Small intestine (tissue), 16 donors: ENCODE measurements around the gene OGFOD1. TPM values are rescaled to one million over a fixed set of nuclear protein-coding genes. Genes with fewer than 3 reads are reported as not detected.

Experiments used
- DNase-seq, 2 donors: peaks; one replicate each; pipeline versions ENCODE4 v3.0.0 to v3.0.0-alpha.2; 2013
- FAIRE-seq: peaks from 2 replicates; lab custom pipeline; 2012; peaks lifted over from hg19 to GRCh38; lab: Jason Lieb, UNC
- H3K27ac ChIP-seq, 3 donors: one replicate each; pipeline ENCODE4 v1.5.1; 2013; ENCODE audit warnings: low read length in 2 of 3, mild to moderate bottlenecking in 2 of 3, control low read depth in 1 of 3, inconsistent platforms in 1 of 3, low read depth in 1 of 3, moderate library complexity in 1 of 3
- H3K27me3 ChIP-seq, 3 donors: one replicate each; pipeline ENCODE4 v1.6.1; 2013; ENCODE audit warnings: low read length in 3 of 3, inconsistent platforms in 1 of 3; ENCODE audit not compliant: control insufficient read depth in 3 of 3, insufficient read depth in 3 of 3
- H3K36me3 ChIP-seq, 3 donors: one replicate each; pipeline ENCODE4 v1.6.1; 2013; ENCODE audit warnings: low read length in 3 of 3, inconsistent platforms in 1 of 3, low read depth in 1 of 3, mild to moderate bottlenecking in 1 of 3, moderate library complexity in 1 of 3; ENCODE audit not compliant: control insufficient read depth in 3 of 3, insufficient read depth in 2 of 3
- H3K4me1 ChIP-seq, 3 donors: one replicate each; pipeline ENCODE4 v1.6.1; 2013; ENCODE audit warnings: low read length in 2 of 3, inconsistent platforms in 1 of 3, low read depth in 1 of 3, mild to moderate bottlenecking in 1 of 3, moderate library complexity in 1 of 3; ENCODE audit not compliant: control insufficient read depth in 3 of 3, insufficient read depth in 2 of 3
- H3K4me3 ChIP-seq, 3 donors: one replicate each; pipeline ENCODE4 v1.5.1; 2013; ENCODE audit warnings: low read length in 3 of 3, control low read depth in 1 of 3, inconsistent platforms in 1 of 3, low read depth in 1 of 3, mild to moderate bottlenecking in 1 of 3, moderate library complexity in 1 of 3
- H3K9me3 ChIP-seq, 2 donors: one replicate each; pipeline ENCODE4 v1.6.1; 2013; ENCODE audit warnings: low read depth in 1 of 2, low read length in 1 of 2; ENCODE audit not compliant: control insufficient read depth in 2 of 2, insufficient read depth in 1 of 2
- WGBS, 3 donors: extraction: QIAGEN DNeasy Blood & Tissue Kit; methylation state at CpG; one replicate each; pipeline ENCODE4 v1.1.7; 2013; 5-methylcytosine and 5-hydroxymethylcytosine counted together
- long read RNA-seq, 10 donors: transcript quantifications; one replicate each; lab custom pipeline, GENCODE V29; 2026
- polyA plus RNA-seq, 4 donors: library from polyadenylated mRNA; stranded (reverse) in 3 of 4; unstranded in 1 of 4; fragments of 200-250 nt in 3 of 4; fragments of 120-200 nt in 1 of 4; gene quantifications; one replicate each; pipeline versions ENCODE4 v1.2.1 to v1.2.3, GENCODE V29; 2013
- donor health status: healthy with polysubstance abuse.
- donor health status: control.
- donor health status: control.
- donor health status: Bipolar disorder and iron deficiency.
- donor health status: healthy.

OGFOD1 gene
- 10 to 100 TPM in 2 of 4 donors, 1 to 10 TPM in 2; 5.9 to 30.2 (median 12.0) TPM for polyA plus RNA-seq
- long read RNA-seq, donor 1: 0 reads
- long read RNA-seq, donor 2, full-length matches to known transcripts: 3 of 3 reads
- long read RNA-seq, donor 2, partial matches to known transcripts: 0 of 3 reads
- long read RNA-seq, donor 2, other reads (novel, unspliced or antisense): 0 of 3 reads
- long read RNA-seq, donor 3, full-length matches to known transcripts: 4 of 4 reads
- long read RNA-seq, donor 3, partial matches to known transcripts: 0 of 4 reads
- long read RNA-seq, donor 3, other reads (novel, unspliced or antisense): 0 of 4 reads
- long read RNA-seq, donor 4: 0 reads
- long read RNA-seq, donor 5, full-length matches to known transcripts: 1 of 1 reads
- long read RNA-seq, donor 5, partial matches to known transcripts: 0 of 1 reads
- long read RNA-seq, donor 5, other reads (novel, unspliced or antisense): 0 of 1 reads
- long read RNA-seq, donor 6, full-length matches to known transcripts: 4 of 4 reads
- long read RNA-seq, donor 6, partial matches to known transcripts: 0 of 4 reads
- long read RNA-seq, donor 6, other reads (novel, unspliced or antisense): 0 of 4 reads
- long read RNA-seq, donor 7, full-length matches to known transcripts: 2 of 2 reads
- long read RNA-seq, donor 7, partial matches to known transcripts: 0 of 2 reads
- long read RNA-seq, donor 7, other reads (novel, unspliced or antisense): 0 of 2 reads
- long read RNA-seq, donor 8: 0 reads
- long read RNA-seq, donor 9: 0 reads
- long read RNA-seq, donor 10, full-length matches to known transcripts: 2 of 9 reads
- long read RNA-seq, donor 10, partial matches to known transcripts: 7 of 9 reads
- long read RNA-seq, donor 10, other reads (novel, unspliced or antisense): 0 of 9 reads

DNA sequence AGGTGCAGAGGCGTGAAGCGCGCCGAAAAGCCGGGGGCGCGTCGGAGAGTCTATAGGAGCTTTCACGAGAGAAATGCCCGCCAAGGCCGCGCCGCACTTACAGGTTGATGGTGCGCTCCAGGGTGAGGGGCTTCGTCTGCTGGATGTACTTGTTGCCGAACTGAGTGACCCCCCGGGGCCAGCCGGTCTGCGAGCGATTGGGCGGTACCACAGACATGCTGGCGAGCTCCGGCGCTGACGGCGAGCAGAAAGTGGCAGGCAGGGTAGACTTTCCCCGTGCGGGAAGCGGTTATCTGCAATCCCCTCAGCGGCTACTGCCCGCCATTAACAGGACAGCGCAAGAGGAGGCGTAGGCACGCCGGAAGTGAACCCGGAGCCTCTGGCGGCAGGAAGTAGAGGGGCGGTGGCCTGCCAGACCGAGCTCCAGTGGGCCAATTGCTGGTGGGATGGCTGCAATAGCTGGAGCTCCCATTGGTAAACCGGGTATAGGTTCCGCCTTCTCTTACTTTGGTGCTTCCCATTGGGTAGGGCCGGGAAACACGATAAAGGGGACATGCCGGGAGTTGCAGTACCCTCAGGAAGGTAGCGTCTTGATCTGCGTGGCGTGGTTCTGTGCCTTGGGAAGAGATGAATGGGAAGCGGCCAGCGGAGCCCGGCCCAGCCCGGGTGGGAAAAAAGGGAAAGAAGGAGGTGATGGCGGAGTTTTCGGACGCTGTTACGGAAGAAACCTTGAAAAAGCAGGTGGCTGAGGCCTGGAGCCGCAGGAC lies at the start of gene OGFOD1, which contains the start of gene NUDT21:
Gene OGFOD1 (plus strand): TSS at position 569 of the 767 bp plus-strand sequence. CDS start 59 bp downstream, at position 628.
Gene NUDT21 (minus strand): TSS at position 347 of the 767 bp plus-strand sequence. CDS start 130 bp downstream, at position 217.
- 0% methylated on average over 54 to 56 of the region's 56 CpGs for WGBS, 3 donors
- Histone ChIP-seq H3K27ac (peak within 1 kb of the TSS; percentile 80 to 94 (median 89)), H3K9me3 (no peaks in the 10 kb centered on the region), H3K4me3 (peak within 1 kb of the TSS; percentile 58 to 96 (median 75)), H3K4me1 (peaks cover 4 to 25% (median 17%) of the 10 kb centered on the region in 3 donors), H3K36me3 (peaks cover 0 to 3% (median 3%) of the 10 kb centered on the region in 3 donors), H3K27me3 (no peaks in the 10 kb centered on the region)
- peak; percentile 86 for FAIRE-seq
- peak; percentile 97 to 99 for DNase-seq

DNA sequence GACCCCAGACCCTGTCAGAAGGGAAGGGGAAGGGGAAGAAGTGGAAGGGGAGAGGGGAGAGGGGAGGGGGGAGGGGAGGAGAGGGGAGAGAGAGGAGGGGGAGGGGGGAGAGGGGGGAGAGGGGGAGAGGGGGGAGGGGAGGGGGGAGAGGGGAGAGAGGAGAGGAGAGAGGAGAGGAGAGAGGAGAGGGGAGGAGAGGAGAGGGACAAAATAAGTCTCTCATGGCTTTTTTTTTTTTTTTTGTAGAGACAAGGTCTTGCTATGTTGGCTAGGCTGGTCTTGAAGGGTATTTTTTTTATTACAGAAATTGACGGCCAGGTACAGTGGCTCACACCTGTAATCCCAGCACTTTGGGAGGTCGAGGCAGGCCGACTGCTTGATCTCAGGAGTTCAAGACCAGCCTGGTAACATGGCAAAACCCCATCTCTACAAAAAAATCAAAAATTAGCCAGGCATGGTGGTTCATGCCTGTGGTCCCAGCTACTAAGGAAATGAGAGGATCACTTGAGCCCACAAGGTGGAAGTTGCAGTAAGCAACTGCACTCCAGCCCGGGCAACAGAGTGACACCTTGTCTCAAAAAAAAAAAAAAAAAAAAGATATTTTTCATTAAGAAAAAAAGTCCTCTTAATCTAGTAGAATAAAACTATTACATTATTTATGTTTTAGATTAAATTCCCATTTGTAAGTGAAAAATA lies 45.2 kb upstream of the OGFOD1 start:
- H3K4me3 ChIP-seq: no peak overlapping the region
- no peaks in the 10 kb centered on the region for H3K27me3 ChIP-seq
- FAIRE-seq: no peak
- no peak for DNase-seq
- WGBS, 3 donors: 73 to 96% (median 81%) methylated on average over 4 of the region's 4 CpGs
- no peak overlapping the region for H3K27ac ChIP-seq
- no peaks in the 10 kb centered on the region for H3K9me3 ChIP-seq
- peaks cover 3 to 16% (median 5%) of the 10 kb centered on the region in 3 donors for H3K4me1 ChIP-seq
- peaks cover 10 to 44% (median 26%) of the 10 kb centered on the region in 3 donors for H3K36me3 ChIP-seq

GRCh38 chr16:56408379-56409098 lies 42.8 kb upstream of the OGFOD1 start:
- peak; percentile 88 to 96 for DNase-seq
- Histone ChIP-seq H3K4me1 (peaks cover 3 to 16% (median 7%) of the 10 kb centered on the region in 3 donors), H3K36me3 (peaks cover 8 to 37% (median 19%) of the 10 kb centered on the region in 3 donors), H3K27me3 (no peaks in the 10 kb centered on the region), H3K9me3 (no peaks in the 10 kb centered on the region), H3K27ac (peak overlapping the region; percentile 91 to 92 (median 91)), H3K4me3 (no peak overlapping the region)
- peak; percentile 74 for FAIRE-seq
- 27 to 62% (median 44%) methylated on average over 7 of the region's 7 CpGs for WGBS, 3 donors

DNA sequence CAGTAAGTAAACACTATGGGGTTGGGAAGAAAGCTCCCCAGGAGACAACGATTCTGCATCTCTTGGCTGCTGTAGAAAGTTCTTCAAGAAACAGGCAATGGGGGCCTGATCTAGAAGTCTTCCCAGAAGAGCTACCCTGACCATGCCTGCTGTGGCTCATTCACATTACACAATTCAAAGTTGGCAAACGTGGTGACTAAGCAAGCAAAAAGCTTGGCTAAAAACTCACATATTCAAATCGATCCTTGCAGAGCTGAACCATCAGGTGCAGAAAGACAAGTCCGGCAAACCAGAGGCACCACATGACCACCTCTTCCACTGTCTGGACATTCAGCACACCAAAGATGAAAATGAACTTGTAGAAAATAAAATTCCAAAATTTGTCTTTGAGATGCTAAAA lies 42.2 kb upstream of the OGFOD1 start:
- peak in 1 of 2 donors; percentile 72 for DNase-seq
- Histone ChIP-seq H3K4me1 (peaks cover 3 to 18% (median 7%) of the 10 kb centered on the region in 3 donors), H3K9me3 (no peaks in the 10 kb centered on the region), H3K36me3 (peaks cover 8 to 34% (median 20%) of the 10 kb centered on the region in 3 donors), H3K27ac (peak overlapping the region; percentile 91 to 92 (median 91)), H3K27me3 (no peaks in the 10 kb centered on the region), H3K4me3 (no peak overlapping the region)
- no peak for FAIRE-seq
- WGBS, 3 donors: 17 to 65% (median 29%) methylated on average over 4 of the region's 4 CpGs

- FAIRE-seq (no peak), DNase-seq (no peak)
- Histone ChIP-seq H3K4me3 (no peak overlapping the region), H3K9me3 (no peaks in the 10 kb centered on the region), H3K36me3 (peaks cover 5 to 26% (median 13%) of the 10 kb centered on the region in 3 donors), H3K27me3 (no peaks in the 10 kb centered on the region), H3K4me1 (peaks cover 5 to 33% (median 10%) of the 10 kb centered on the region in 3 donors), H3K27ac (no peak overlapping the region)
- 87 to 92% (median 90%) methylated on average over 5 of the region's 5 CpGs for WGBS, 3 donors
Measured at GRCh38 chr16:56411123-56411522, 40.2 kb upstream of the OGFOD1 start.

- FAIRE-seq (no peak), DNase-seq (no peak)
- Histone ChIP-seq H3K27ac (no peak overlapping the region), H3K36me3 (peaks cover 5 to 23% (median 13%) of the 10 kb centered on the region in 3 donors), H3K4me3 (no peak overlapping the region), H3K27me3 (no peaks in the 10 kb centered on the region), H3K4me1 (peaks cover 5 to 36% (median 10%) of the 10 kb centered on the region in 3 donors), H3K9me3 (no peaks in the 10 kb centered on the region)
- 87 to 94% (median 90%) methylated on average over 2 of the region's 2 CpGs for WGBS, 3 donors
Measured at GRCh38 chr16:56411624-56412023, 39.7 kb upstream of the OGFOD1 start.

DNA sequence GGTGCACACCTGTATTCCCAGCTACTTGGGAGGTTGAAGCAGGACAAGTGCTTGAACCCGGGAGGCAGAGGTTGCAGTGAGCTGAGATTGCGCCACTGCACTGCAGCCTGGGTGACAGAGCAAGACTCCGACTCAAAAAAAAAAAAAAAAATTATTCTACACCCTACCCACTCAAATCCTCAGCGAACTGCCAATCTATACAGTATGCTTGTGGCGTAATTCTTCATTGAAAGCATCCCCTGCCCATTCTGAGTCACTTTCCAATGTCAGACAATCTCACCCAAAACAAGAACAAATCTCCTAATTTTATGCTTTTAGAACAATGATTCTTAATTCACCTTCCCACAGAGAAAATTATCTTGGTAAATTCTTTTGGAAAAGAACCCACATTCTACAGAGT lies 38.0 kb upstream of the OGFOD1 start:
- Histone ChIP-seq H3K4me3 (no peak overlapping the region), H3K27me3 (no peaks in the 10 kb centered on the region), H3K4me1 (peaks cover 2 to 28% (median 6%) of the 10 kb centered on the region in 3 donors), H3K27ac (no peak overlapping the region), H3K36me3 (peaks cover 5 to 20% (median 9%) of the 10 kb centered on the region in 3 donors), H3K9me3 (no peaks in the 10 kb centered on the region)
- no peak for FAIRE-seq
- no peak for DNase-seq
- 85 to 93% (median 89%) methylated on average over 5 of the region's 5 CpGs for WGBS, 3 donors
